HG02943 (cell line): ENCODE data around the gene RFX2.

Experiments
- ATAC-seq: cut with Tn5 transposase; IDR thresholded peaks from one replicate; pipeline ENCODE4 v1.9.1; 2021; ENCODE audit warnings: mild to moderate bottlenecking, low read depth, moderate library complexity; ENCODE audit not compliant: unreplicated experiment

Gene RFX2

GRCh38 chr19:6110360-6110977 lies at the start of gene RFX2:
RFX2 (minus strand) TSS chr19:6110500; CDS start chr19:6047496, 63,004 bp downstream.
- peak; percentile 90 for ATAC-seq

GRCh38 chr19:6156033-6156432 lies 45.7 kb upstream of the RFX2 start:
- ATAC-seq, result no peak

GRCh38 chr19:6150289-6150688 lies 40.0 kb upstream of the RFX2 start:
- no peak for ATAC-seq

- ATAC-seq, result no peak
Observed at GRCh38 chr19:6141217-6141616, 30.9 kb upstream of the RFX2 start.

- no peak for ATAC-seq
Observed at GRCh38 chr19:6138511-6138910, 28.2 kb upstream of the RFX2 start.

GRCh38 chr19:6138066-6138465 lies 27.8 kb upstream of the RFX2 start:
- ATAC-seq, result no peak

- ATAC-seq, result no peak
Observed at GRCh38 chr19:6133231-6133630, 22.9 kb upstream of the RFX2 start.

GRCh38 chr19:6132482-6132881 lies 22.2 kb upstream of the RFX2 start:
- ATAC-seq, result no peak

GRCh38 chr19:6127716-6128335 lies 17.5 kb upstream of the RFX2 start:
- ATAC-seq, result no peak

GRCh38 chr19:6126335-6126974 lies 16.2 kb upstream of the RFX2 start:
- ATAC-seq, result no peak

- no peak for ATAC-seq
Observed at GRCh38 chr19:6125571-6125989, 15.3 kb upstream of the RFX2 start.

- no peak for ATAC-seq
Observed at GRCh38 chr19:6119031-6119430, 8.7 kb upstream of the RFX2 start.

- ATAC-seq, result no peak
Observed at GRCh38 chr19:6118043-6118442, 7.7 kb upstream of the RFX2 start.

GRCh38 chr19:6117534-6117933 lies 7.2 kb upstream of the RFX2 start:
- ATAC-seq, result no peak

GRCh38 chr19:6116749-6117430 lies 6.6 kb upstream of the RFX2 start:
- no peak for ATAC-seq

GRCh38 chr19:6115992-6116391 lies 5.7 kb upstream of the RFX2 start:
- ATAC-seq, result no peak

GRCh38 chr19:6113616-6114188 lies 3.4 kb upstream of the RFX2 start:
- no peak for ATAC-seq

- peak; percentile 2 for ATAC-seq
Observed at GRCh38 chr19:6109947-6110346, 353 bp downstream of the RFX2 start.

GRCh38 chr19:6108721-6109633 lies 1.3 kb downstream of the RFX2 start:
- ATAC-seq, result no peak
